Activated CD8-positive, alpha-beta memory T cell treated with anti-CD3 and anti-CD28 coated beads, Interleukin-2, amount 50 U/mL, for 24 hours (primary cell): Measurements from ENCODE around the gene TNPO2.
"Not testable (repeated sequence)": the region's sequence is repeated elsewhere in the genome, so short reads cannot be mapped to it uniquely, and the experiment has no call there.

Source experiments
- DNase-seq: peaks from one replicate; pipeline ENCODE4 v3.0.0-alpha.2; 2020; ENCODE audit errors: extremely low read depth

The TNPO2 gene

GRCh38 chr19:12705654-12706331 is 17.9 kb downstream of the TNPO2 start:
- DNase-seq, result no peak

GRCh38 chr19:12705169-12705568 is 18.6 kb downstream of the TNPO2 start:
- DNase-seq, result no peak

- DNase-seq, result no peak
Measured at GRCh38 chr19:12703046-12703445, 20.7 kb downstream of the TNPO2 start.

- DNase-seq, result no peak
Measured at GRCh38 chr19:12701596-12702282, 22.0 kb downstream of the TNPO2 start.

- no peak for DNase-seq
Measured at GRCh38 chr19:12698138-12698537, 25.6 kb downstream of the TNPO2 start.

GRCh38 chr19:12697425-12697824 is 26.3 kb downstream of the TNPO2 start:
- not testable (repeated sequence) for DNase-seq

- peak; percentile 96 for DNase-seq
Measured at GRCh38 chr19:12696366-12697335, 27.1 kb downstream of the TNPO2 start, which contains the start of gene FBXW9. TSS of gene FBXW9 (minus strand) at chr19:12696631. CDS start at chr19:12696581, 50 bp downstream.

- DNase-seq, result no peak
Measured at GRCh38 chr19:12695997-12696365, 27.8 kb downstream of the TNPO2 start.

- DNase-seq, result no peak
Measured at GRCh38 chr19:12695514-12695913, 28.2 kb downstream of the TNPO2 start.

- DNase-seq, result no peak
Measured at GRCh38 chr19:12695096-12695495, 28.6 kb downstream of the TNPO2 start.

- DNase-seq, result no peak
Measured at GRCh38 chr19:12694641-12695040, 29.1 kb downstream of the TNPO2 start.

- no peak for DNase-seq
Measured at GRCh38 chr19:12692960-12693359, 30.8 kb downstream of the TNPO2 start.

GRCh38 chr19:12689581-12690216 is 34.0 kb downstream of the TNPO2 start:
- DNase-seq, result no peak

- DNase-seq, result no peak
Measured at GRCh38 chr19:12689012-12689411, 34.7 kb downstream of the TNPO2 start.

GRCh38 chr19:12687496-12688196 is 36.1 kb downstream of the TNPO2 start, which contains the start of gene GNG14:
TSS of gene GNG14 (plus strand) at chr19:12687998. CDS start at chr19:12688049, 51 bp downstream.
- DNase-seq, result no peak

GRCh38 chr19:12685831-12686230 is 37.9 kb downstream of the TNPO2 start:
- no peak for DNase-seq

- peak; percentile 78 for DNase-seq
Measured at GRCh38 chr19:12681074-12681987, 42.4 kb downstream of the TNPO2 start, which contains the start of gene DHPS. TSS of gene DHPS (minus strand) at chr19:12681880. CDS start at chr19:12681766, 114 bp downstream.

GRCh38 chr19:12680034-12680433 is 43.7 kb downstream of the TNPO2 start:
- no peak for DNase-seq

GRCh38 chr19:12678039-12678438 is 45.7 kb downstream of the TNPO2 start:
- not testable (repeated sequence) for DNase-seq

GRCh38 chr19:12676928-12677327 is 46.8 kb downstream of the TNPO2 start:
- DNase-seq, result no peak
